Measurements from ENCODE around the gene PCMT1.

GRCh38 chr6:149783551-149783950 lies 34.0 kb downstream of the PCMT1 start:
- TF ChIP-seq, protein P1, sequence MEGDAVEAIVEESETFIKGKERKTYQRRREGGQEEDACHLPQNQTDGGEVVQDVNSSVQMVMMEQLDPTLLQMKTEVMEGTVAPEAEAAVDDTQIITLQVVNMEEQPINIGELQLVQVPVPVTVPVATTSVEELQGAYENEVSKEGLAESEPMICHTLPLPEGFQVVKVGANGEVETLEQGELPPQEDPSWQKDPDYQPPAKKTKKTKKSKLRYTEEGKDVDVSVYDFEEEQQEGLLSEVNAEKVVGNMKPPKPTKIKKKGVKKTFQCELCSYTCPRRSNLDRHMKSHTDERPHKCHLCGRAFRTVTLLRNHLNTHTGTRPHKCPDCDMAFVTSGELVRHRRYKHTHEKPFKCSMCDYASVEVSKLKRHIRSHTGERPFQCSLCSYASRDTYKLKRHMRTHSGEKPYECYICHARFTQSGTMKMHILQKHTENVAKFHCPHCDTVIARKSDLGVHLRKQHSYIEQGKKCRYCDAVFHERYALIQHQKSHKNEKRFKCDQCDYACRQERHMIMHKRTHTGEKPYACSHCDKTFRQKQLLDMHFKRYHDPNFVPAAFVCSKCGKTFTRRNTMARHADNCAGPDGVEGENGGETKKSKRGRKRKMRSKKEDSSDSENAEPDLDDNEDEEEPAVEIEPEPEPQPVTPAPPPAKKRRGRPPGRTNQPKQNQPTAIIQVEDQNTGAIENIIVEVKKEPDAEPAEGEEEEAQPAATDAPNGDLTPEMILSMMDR (IDR thresholded peaks at IDR 0.05), result no peak
- TF ChIP-seq POLR2A (IDR thresholded peaks at IDR 0.05), result no peak

All from testis (tissue), 2 donors.